Right atrium auricular region (tissue), 2 donors: ENCODE results near the gene ATP6V1B1. TPM values are rescaled to one million over a fixed set of nuclear protein-coding genes. Genes with fewer than 3 reads are reported as not detected.
A peak's percentile ranks its signal among the peaks of the same experiment; 100 is the strongest.

Experiments
- DNase-seq: peaks from one replicate; pipeline ENCODE4 v3.0.0-alpha.2; 2019; ENCODE audit warnings: low spot score
- H3K27ac ChIP-seq, 2 donors: fragments of 200-600 bp; sonication (generic); 1 replicate in 1 of 2; 2 replicates in 1 of 2; pipeline ENCODE4 v1.5.1; 2016 to 2019
- H3K27me3 ChIP-seq, 2 donors: fragments of 200-600 bp; sonication (generic); one replicate each; pipeline versions ENCODE4 v1.5.1 to v1.6.0; 2017 to 2019
- H3K36me3 ChIP-seq: fragments of 200-600 bp; sonication (generic); one replicate; pipeline ENCODE4 v1.5.1; 2016
- H3K4me1 ChIP-seq, 2 donors: fragments of 200-600 bp; sonication (generic); one replicate each; pipeline versions ENCODE4 v1.5.1 to v1.6.0; 2017 to 2019
- H3K4me3 ChIP-seq, 2 donors: fragments of 200-600 bp; sonication (generic); 1 replicate in 1 of 2; 2 replicates in 1 of 2; pipeline ENCODE4 v1.5.1; 2017 to 2019; ENCODE audit warnings: mild to moderate bottlenecking in 1 of 2, moderate library complexity in 1 of 2
- H3K9me3 ChIP-seq, 2 donors: fragments of 200-600 bp; sonication (generic); one replicate each; pipeline ENCODE4 v1.5.1; 2019
- CTCF ChIP-seq, 2 donors: fragments of 200-600 bp; sonication (generic); IDR thresholded peaks; one replicate each; pipeline ENCODE4 v1.5.1; 2019; ENCODE audit warnings: antibody characterized with exemption in 2 of 2
- total RNA-seq, 2 donors: library from RNA; depleted of rRNA; stranded (reverse); fragments of >200 nt; gene quantifications; one replicate each; pipeline ENCODE4 v1.1.0, GENCODE V29; 2016

Gene ATP6V1B1
- total RNA-seq, 2 donors from 2014 or later: not detected

DNA sequence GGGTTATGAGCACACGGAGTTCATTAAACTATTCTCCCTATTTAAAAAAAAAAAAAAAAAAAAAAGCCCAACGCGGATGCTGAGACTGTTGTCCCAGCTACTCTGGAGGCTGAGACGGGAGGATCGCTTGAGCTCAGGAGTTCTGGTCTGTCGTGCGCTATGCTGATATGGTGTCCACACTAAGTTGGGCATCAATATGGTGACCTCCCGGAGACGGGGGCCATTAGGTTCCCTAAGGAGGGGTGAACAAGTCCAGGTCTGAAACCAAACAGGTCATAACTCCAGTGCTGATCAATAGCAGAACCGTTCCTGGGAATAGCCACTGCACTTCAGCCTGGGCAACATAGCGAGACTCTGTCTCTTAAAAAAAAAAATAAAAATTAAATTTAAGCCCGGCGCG lies 29.8 kb downstream of the ATP6V1B1 start:
- H3K36me3 ChIP-seq: no peaks in the 10 kb centered on the region
- no peak for TF ChIP-seq CTCF (IDR thresholded peaks at IDR 0.05)
- peaks cover 0 to 5% of the 10 kb centered on the region in 2 donors for H3K27me3 ChIP-seq
- DNase-seq: no peak
- peaks cover 0 to 8% of the 10 kb centered on the region in 2 donors for H3K4me1 ChIP-seq
- peak overlapping the region in 1 of 2 donors; percentile 50 for H3K4me3 ChIP-seq
- no peaks in the 10 kb centered on the region for H3K9me3 ChIP-seq
- H3K27ac ChIP-seq: no peak overlapping the region

GRCh38 chr2:70966681-70967080 lies 31.0 kb downstream of the ATP6V1B1 start:
- peaks cover 0 to 5% of the 10 kb centered on the region in 2 donors for H3K27me3 ChIP-seq
- H3K4me1 ChIP-seq: peaks cover 0 to 8% of the 10 kb centered on the region in 2 donors
- DNase-seq: no peak
- H3K27ac ChIP-seq: no peak overlapping the region
- H3K4me3 ChIP-seq: no peak overlapping the region
- H3K36me3 ChIP-seq: no peaks in the 10 kb centered on the region
- no peaks in the 10 kb centered on the region for H3K9me3 ChIP-seq
- TF ChIP-seq CTCF (IDR thresholded peaks at IDR 0.05): no peak

DNA sequence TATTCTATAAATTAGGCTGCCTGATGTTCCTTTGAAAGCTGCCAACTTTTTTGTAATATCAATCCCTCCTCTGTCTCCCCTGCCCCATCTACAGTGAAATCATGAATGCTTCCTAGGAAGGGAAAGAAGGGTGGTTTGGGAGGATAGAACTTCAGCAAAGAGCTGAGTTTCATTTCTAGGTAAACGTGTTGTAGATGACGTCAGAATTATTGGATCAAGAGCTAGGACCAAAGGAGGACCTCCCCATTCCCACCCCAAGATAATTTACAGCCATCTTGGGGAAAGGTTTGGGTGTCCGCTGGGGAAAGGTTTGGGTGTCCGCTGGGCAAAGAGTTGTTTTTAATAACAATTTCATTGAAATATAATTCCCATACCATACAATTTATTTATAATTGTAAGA lies 31.5 kb downstream of the ATP6V1B1 start:
- Histone ChIP-seq H3K9me3 (no peaks in the 10 kb centered on the region), H3K27me3 (peaks cover 0 to 5% of the 10 kb centered on the region in 2 donors)

DNA sequence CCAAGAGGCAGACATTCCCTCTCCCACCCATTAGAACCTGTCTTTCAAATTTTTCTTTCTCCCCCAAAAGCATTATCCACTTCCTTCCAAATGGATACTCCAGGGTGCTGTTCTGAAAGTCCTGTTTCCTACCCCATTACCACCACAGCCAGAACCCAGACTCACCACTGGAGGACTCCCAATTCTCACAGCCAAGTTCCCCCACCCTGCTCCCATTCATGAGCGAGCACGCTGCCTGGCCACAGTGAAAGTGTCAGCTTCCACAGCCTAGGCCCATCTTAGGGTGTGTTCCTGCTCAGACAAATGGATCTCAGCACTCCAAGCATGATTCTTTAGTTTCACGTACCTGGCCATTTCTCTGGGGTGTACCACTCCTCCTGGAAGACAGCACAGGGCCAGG lies 38.9 kb downstream of the ATP6V1B1 start:
- Histone ChIP-seq H3K27ac (no peak overlapping the region), H3K4me3 (no peak overlapping the region), H3K4me1 (peaks cover 0 to 19% of the 10 kb centered on the region in 2 donors), H3K9me3 (no peaks in the 10 kb centered on the region), H3K27me3 (no peaks in the 10 kb centered on the region), H3K36me3 (no peaks in the 10 kb centered on the region)
- TF ChIP-seq CTCF (IDR thresholded peaks at IDR 0.05): no peak
- DNase-seq: peak; percentile 52

More for the DNA sequence above, 31.5 kb downstream of the ATP6V1B1 start:
- peaks cover 0 to 8% of the 10 kb centered on the region in 2 donors for H3K4me1 ChIP-seq
- H3K36me3 ChIP-seq: no peaks in the 10 kb centered on the region
- no peak overlapping the region for H3K27ac ChIP-seq
- H3K4me3 ChIP-seq: no peak overlapping the region
- TF ChIP-seq CTCF (IDR thresholded peaks at IDR 0.05): no peak
- DNase-seq: no peak

DNA sequence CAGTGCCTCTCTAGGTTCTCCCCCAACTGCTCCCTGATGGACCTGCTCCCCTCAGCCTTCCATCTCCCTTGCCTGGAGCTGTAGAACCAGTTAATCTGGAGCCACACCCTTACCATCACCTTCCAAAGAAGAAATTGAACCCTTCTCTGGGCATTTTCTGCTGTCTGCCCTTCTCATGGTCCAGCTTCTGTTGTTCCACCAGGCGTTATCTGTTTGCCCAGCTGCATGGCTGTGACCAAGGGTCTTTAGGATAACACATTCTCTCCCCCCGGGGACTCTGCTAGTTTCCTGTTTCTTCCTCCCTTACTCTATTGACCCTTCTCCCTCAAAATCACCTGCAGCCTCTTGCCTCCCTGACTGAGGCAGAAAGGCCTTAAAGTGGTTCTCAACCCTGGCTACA lies 39.5 kb downstream of the ATP6V1B1 start:
- no peak overlapping the region for H3K27ac ChIP-seq
- H3K36me3 ChIP-seq: no peaks in the 10 kb centered on the region
- no peak for TF ChIP-seq CTCF (IDR thresholded peaks at IDR 0.05)
- H3K27me3 ChIP-seq: no peaks in the 10 kb centered on the region
- H3K4me3 ChIP-seq: no peak overlapping the region
- peaks cover 0 to 19% of the 10 kb centered on the region in 2 donors for H3K4me1 ChIP-seq
- no peaks in the 10 kb centered on the region for H3K9me3 ChIP-seq
- DNase-seq: no peak

DNA sequence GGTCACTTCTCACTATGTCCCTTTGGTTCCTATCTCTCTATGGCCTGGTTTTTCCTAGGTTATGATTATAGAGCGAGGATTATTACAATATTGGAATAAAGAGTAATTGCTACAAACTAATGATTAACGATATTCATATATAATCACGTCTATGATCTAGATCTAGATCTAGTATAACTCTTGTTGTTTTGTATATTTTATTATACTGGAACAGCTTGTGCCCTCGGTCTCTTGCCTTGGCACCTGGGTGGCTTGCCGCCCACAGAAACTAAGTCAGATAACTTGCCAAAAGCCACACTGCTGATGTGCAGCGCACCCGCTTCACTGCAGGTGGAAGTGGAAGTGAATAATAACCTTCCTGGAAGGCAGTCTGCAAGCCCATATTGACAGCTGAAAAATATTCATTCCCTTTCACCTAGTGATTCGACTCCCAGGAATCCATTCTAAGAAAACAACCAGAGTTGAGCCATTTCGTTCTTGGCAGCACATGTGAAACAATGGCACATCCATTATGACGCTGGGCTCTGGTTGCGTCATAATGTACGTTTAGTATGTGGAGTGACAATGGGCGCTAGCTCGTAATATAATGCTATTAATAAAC lies 42.0 kb downstream of the ATP6V1B1 start:
- no peaks in the 10 kb centered on the region for H3K36me3 ChIP-seq
- H3K9me3 ChIP-seq: no peaks in the 10 kb centered on the region
- TF ChIP-seq CTCF (IDR thresholded peaks at IDR 0.05): no peak
- H3K4me1 ChIP-seq: peaks cover 0 to 19% of the 10 kb centered on the region in 2 donors
- H3K27me3 ChIP-seq: no peaks in the 10 kb centered on the region
- H3K4me3 ChIP-seq: peak overlapping the region; percentile 51 to 63
- peak; percentile 88 for DNase-seq
- H3K27ac ChIP-seq: peak overlapping the region; percentile 84 to 91
